ENCODE results near the gene IMPA2.

GRCh38 chr18:12027046-12027445 is 45.7 kb downstream of the IMPA2 start:
- TF ChIP-seq CTCF (conservative IDR thresholded peaks at IDR 0.05; ENCODE audit: low read depth, low read length) (no peak), USF2 (IDR thresholded peaks at IDR 0.05; ENCODE audit: low read depth, low read length) (no peak), RAD21 (IDR thresholded peaks at IDR 0.05; ENCODE audit: low read length) (no peak), SMC3 (IDR thresholded peaks at IDR 0.05; ENCODE audit: low read depth, low read length) (no peak), POLR2A (IDR thresholded peaks at IDR 0.05; ENCODE audit: low read depth, low read length) (no peak), BHLHE40 (IDR thresholded peaks at IDR 0.05; ENCODE audit: low read depth, low read length) (no peak), CEBPB (IDR thresholded peaks at IDR 0.05; ENCODE audit: low read depth, low read length) (no peak), FOS (IDR thresholded peaks at IDR 0.05; ENCODE audit: low read depth, low read length) (no peak)
